A172 (cell line): ENCODE results near the gene TGFB2. TPM values are rescaled to one million over a fixed set of nuclear protein-coding genes. Genes with fewer than 3 reads are reported as not detected.

Experiments used
- DNase-seq: peaks from one replicate; pipeline ENCODE4 v3.0.0-alpha.2; 2015; ENCODE audit warnings: low spot score
- total RNA-seq: library from RNA; depleted of rRNA; stranded (reverse); fragments of >200 nt; shearing (Covaris generic); gene quantifications from 2 replicates; pipeline ENCODE4 v1.2.3, GENCODE V29; 2014

Gene TGFB2
- total RNA-seq, 1 experiment from 2014 or later = 65.5 TPM

DNA sequence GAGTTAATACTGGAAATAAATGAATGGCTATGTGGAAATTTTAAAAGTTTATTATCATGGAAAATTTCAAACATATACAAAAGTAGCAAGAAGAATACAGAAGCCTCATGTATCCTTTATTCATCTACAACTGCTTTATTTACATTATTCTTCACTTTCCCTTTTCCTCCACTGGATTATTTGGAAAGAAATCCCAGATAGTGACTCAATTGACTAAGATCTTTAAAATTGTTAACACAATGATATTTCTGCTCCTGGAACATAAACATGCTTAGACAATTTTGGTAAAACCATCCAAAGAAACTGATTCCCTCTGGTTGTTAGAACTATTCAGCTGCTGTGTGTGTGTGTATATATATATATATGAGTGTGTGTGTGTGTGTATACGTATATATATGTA is 116.2 kb downstream of the TGFB2 start:
- no peak for DNase-seq

GRCh38 chr1:218462116-218462515 is 117.0 kb downstream of the TGFB2 start:
- no peak for DNase-seq

DNA sequence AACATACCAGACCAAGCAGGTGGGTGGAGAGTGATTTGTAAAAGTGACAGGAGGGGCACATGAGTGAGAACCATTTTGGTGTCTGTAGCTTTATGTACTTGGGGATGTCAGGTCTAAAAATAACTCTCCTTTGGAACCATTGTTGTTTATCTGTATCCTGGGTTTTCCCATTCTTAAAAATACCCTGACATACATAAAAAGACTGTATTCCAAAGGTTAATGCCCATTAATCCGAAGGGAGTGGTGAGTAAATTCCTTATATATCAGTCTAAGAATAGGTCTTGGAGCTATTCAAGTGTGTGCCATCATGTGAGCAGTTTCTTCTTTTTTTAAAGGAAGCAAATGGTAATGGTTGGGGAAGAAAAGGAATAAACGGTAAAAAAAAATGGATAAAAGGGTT is 117.5 kb downstream of the TGFB2 start:
- no peak for DNase-seq

DNA sequence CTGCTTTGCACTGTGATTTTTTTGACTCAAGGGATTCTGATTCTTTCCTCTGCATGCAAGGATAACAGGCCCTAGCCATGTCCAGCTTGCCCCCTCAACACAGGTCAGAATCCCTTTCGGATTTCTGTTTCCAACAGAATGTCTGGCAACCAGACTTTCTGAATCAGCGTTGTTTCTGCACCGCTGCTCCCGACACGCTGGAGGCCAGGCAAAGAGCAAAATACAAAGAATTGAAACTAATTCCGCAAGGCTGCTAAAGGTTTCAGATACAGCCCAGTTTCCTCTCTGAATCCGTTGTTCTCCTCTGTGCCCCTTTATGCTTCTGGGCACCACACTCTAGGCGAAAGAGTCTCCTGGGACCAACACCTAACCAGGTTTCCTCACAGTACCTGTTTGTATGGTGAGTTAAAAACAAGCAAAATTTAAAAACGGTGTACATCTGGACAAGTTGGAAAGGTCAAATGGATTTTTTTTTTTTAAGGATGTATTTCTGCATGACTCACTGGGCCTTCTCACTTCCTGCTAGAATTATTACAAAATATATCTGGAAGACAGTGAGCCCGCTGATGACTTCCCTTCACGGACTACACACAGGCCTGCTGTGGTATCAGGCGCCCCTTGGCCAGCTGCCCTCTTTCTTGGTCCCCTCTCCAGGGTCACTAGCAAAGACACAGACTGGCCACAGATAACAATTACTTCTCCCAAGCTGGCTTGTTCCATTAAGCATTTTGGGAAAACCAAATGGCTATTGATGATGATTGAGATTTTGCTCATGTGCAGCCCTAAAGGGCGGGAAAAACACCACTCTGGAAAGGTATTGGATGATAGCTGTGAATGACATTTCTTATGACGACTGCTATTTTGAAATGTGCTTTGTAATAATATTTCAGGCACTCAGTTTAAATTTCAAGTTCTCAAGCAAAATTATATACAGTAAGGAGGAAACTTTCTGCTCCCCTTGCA is 118.3 kb downstream of the TGFB2 start:
- DNase-seq = peak; percentile 88

GRCh38 chr1:218464871-218465270 is 119.7 kb downstream of the TGFB2 start:
- DNase-seq = no peak

- no peak for DNase-seq
Measured at GRCh38 chr1:218466341-218467010, 121.3 kb downstream of the TGFB2 start.

DNA sequence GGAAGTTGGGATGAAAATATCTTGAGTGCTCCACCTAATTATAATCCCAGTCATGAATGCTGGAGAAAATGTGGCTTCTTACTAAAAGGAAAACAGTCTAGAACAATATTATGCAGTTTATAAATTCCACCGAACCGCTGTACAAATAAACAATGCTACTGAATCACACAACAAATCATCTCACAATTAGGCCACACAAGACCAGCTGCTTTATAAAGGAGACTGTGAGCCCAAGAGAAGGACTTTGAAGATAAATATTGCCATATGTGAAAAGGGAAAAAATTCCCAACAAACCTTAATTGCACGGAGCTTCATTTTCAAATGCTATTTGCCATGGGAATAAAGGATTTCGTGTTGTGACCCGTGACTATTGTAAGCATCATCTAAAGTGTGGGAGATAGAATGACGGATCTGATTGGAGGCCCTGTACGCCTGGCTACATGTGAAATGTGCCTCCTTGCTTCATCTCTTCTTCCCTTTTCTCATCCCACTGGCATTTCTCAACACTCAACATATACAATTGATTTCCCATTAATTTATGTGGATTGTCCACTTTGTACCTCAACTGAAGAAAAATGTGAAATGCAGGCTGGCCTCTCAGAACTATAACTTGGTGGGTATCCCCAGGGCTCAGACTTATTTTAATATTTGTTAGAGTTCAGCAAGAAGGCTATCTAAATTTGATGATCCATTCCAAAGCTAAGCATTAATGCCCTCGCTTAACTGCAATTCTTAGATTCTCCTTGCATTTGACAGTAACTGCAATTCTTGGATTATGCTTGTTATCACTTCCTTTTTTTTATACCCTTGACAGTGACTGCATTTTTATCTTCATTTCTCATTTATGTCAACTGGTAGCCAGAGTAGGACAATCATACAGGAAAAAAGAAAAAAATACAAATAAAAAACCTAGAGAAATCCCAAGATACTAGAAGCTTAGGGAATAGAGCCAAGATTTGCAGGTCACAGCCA is 122.3 kb downstream of the TGFB2 start:
- DNase-seq = peak; percentile 87

- DNase-seq = no peak
Measured at GRCh38 chr1:218468711-218469110, 123.6 kb downstream of the TGFB2 start.

DNA sequence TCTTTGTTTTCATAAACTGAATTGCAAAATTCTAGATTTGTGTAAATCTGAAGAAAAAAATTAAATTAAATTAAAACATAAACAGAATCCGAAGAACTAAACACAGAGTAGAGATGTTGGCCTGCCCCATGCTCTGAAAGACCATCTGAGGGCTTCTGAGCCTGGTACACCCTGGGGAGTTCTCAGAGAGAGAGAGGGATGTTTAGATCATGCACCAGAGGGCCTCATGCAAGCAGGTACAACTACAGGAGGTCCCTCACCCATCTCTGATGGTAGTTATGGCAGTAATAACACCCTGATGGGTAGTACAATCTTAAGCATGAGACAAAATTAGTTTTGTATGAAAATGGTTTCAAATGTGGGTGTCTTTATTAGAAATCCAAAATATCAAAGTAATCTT is 127.7 kb downstream of the TGFB2 start:
- DNase-seq = no peak

DNA sequence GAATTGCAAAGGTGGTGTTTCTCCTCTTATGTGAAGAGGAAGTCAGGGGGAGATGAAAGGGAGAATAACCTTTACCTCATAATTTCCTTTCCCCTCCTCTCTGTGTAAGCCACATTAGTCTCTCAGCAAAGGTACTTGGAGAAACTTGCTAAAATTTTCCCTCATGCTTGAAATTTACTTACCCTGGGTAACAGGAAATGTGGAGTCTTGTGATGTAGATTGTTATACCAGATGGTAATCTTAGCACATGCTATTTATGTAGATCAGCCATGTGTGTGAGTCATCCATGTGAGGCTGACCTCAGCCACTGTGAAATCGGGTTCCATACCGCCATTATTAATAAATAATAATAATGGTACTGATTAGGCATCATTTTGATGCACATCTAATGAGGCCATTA is 128.4 kb downstream of the TGFB2 start:
- DNase-seq = peak; percentile 76

DNA sequence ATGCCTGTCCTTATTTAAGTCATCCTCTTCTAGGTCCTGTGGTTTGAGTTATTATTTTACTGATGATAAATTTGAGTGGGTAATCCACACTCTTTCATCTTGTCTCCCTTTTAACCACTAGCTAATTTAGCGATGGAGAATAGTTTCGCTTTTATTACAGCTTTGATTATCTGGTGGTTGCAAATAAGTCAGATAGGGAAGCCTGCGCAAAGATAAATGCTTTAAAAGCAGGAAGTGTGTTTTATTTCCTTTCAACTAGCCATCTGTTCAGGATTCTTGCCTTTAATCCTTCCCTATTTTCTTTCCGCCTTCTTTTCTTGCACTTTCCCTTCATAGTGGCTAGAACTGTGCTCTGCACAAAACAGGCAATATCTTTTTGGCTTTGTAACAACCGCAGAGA is 129.0 kb downstream of the TGFB2 start:
- peak; percentile 53 for DNase-seq

DNA sequence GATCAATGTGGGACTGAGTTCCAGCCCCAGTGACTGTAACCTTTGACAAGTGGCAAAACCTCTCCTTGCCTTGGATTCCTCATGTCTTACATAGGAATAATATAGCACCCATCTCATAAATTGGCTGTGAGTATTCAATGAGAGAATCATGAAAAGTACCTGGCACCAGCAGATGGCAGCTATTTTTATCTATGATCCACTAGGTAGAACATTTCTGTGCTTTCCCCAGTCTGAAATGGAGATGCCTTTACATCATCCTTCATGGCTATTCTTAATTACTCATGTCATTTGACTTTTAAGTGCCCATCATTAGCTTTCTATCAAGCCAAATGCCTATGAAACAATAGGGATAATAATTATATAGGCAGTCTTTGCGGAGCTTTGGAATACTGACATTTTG is 130.1 kb downstream of the TGFB2 start:
- DNase-seq = peak; percentile 76

DNA sequence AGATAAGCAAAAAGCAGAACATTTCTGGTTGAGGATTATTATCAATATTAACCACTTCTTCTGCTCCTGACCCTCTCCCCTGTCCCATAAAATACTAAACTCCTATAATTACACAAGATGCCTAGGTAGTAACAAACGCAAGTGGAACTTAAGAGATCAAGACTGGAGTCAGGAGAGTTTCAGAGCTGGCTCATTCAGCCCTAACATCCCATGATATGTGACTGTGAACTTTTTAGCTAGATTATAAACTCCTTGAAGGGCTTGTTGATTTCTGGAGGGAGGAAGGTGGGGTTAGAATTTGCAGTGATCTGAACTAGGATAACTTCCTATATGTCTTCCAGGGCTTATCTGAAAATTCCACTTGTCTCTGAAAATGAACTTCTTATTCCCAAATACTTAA is 130.6 kb downstream of the TGFB2 start:
- no peak for DNase-seq

- peak; percentile 91 for DNase-seq
Measured at GRCh38 chr1:218476385-218476784, 131.2 kb downstream of the TGFB2 start.

DNA sequence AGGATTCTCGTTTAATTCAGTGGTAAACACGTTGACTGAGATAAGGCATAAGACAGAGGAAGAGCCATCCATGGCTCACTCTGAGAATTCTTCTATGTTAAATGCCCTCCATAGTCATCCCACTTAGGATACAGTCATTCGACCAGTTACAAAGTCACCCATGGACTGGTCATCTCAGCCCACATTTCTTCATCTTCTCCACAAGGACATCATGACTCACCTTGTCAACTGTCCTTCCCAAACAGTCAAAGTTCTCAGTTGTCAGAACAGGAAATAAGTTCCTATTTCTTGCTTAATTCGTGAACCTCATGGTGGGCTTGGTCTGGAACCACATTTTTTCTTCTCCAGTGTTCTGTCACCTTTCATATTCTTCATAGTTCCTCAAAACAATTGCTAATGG is 133.2 kb downstream of the TGFB2 start:
- DNase-seq = peak; percentile 64

DNA sequence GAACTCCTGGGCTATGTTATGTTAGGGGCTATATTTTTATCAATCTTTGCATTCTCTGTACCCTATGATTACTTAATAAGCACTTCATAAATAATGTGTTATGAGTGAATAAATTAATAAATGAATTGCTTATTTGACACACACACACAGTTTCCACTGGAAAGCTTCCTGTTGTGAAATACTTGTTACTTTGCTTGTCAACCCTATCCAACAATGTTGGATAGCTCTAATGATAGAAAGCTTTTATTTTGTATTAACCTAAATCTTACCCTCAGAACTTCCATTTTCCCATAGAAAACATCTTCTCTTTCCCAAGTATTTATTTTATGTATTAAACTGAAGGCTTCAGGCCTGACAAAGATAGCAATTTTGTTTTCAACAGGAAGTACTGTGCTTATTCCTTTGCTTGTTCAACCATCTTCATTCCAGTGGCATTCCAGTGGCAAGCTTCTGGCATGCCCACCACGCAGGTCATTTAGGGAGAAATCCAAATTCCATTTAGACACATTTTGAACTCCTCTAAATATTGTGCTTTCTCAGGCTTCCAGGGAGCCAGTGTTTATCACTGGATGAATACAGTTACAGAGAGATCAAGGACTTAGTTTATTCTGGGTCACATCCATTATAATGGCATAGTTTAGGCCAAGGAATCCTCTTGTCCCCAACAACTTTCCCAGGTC is 134.4 kb downstream of the TGFB2 start:
- peak; percentile 90 for DNase-seq

- DNase-seq = peak; percentile 96
Measured at GRCh38 chr1:218480137-218480536, 135.0 kb downstream of the TGFB2 start.

GRCh38 chr1:218480588-218481099 is 135.5 kb downstream of the TGFB2 start:
- DNase-seq = peak; percentile 96

DNA sequence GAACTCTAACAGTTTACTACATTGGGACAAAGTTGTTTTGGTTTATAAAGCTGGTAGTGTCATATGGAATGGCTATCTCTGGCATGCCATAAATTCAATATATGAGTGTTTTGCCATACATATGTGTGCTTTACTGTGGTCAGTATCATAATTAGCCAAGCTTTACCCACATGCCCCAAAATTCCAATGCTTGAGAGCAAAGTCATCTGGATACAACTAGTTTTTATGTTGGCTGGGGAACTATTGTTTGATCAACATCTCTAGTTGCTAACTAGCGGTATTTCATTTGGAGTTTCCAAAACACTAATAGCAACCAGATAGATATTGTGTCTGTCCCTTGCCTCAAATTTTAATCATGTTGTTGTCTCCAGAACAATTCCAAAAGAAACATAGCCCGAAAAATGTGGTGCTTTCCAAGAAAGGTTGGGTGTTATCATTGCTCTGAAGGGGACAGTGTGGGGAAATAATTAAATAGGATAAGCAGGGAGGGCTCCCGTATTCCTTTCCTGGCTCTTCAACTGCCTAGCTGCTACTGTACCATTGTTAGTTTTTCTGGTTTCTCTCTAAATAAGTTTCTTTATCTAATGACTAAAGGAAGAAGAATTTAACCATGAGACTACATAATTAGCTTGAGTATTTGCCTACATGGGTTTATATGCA is 136.1 kb downstream of the TGFB2 start:
- DNase-seq = peak; percentile 79

DNA sequence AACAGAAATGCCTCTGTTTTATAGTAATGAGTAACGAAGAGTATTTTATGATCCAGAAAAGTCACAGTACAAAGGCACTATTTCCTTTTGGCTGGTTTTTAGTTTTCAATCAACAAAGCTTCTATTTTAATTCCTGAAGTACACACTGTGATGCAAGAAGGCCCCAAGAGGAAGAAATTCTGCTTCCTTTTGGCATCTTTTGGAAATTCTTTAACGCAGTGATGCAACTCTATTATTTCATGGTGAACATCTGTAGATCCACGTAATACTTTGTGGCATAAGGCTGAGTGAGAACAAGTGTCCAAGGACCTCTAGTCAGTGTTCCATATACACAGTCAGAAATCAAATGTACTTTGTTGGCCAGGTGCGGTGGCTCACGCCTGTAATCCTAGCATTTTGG is 137.5 kb downstream of the TGFB2 start:
- DNase-seq = no peak
